GM19467 (cell line): ENCODE measurements around the gene TSPAN9.

Experiments used
- ATAC-seq: cut with Tn5 transposase; IDR thresholded peaks from one replicate; pipeline ENCODE4 v1.9.1; 2021; ENCODE audit warnings: mild to moderate bottlenecking, moderate library complexity; ENCODE audit not compliant: unreplicated experiment

The TSPAN9 gene

DNA sequence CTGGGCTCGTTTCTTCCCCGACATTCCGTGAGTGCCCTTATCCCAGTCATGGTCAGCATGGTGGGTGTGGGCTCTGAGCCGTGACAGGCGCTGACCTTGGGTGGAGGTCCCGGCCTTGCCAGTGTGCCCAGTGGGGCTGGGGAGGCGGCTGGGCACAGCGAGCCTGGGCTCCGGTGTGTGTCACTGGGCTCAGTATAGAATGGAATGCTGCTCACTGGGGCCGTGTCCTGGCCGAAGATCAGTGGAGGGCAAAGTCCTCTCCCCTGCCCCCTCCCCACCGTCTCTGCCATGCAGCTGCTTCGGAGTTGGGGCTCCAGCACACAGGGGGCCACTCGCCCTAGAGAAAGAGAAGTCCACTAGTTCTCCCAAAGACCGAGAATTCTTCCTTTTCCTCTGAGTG is 164.4 kb downstream of the TSPAN9 start:
- no peak for ATAC-seq

DNA sequence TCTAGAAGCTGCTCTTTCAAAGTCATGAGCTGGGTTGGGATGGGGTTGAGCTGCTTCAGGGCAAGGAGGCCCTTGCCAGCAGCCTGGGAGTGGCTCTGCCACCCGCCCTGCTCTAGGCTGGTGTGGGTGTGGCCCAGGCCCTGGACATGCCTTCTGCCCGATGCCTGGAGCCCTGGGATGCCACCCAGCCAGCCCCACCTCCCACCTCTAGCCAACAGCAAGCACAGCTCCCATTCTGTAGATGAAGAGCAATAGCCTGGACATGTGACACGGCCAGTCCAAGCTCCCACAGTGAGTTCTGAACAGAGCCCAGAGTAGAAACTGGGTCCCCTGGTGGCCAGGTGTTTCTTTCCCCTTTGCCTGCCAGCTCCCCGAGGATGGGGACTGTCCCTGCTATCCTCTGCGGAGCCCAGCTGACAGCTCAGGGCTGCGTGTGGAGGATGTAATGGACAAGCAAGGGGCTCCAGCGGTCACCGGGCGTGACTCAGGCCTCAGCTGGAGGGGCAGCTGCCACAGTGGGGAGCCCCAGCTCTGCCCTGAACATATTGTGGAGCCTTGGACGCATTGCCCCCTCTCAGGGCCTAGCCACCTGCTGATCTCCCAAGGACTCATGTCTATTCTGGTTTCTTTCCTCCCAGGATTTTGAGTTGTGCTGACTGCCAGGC is 165.2 kb downstream of the TSPAN9 start:
- ATAC-seq, result no peak

DNA sequence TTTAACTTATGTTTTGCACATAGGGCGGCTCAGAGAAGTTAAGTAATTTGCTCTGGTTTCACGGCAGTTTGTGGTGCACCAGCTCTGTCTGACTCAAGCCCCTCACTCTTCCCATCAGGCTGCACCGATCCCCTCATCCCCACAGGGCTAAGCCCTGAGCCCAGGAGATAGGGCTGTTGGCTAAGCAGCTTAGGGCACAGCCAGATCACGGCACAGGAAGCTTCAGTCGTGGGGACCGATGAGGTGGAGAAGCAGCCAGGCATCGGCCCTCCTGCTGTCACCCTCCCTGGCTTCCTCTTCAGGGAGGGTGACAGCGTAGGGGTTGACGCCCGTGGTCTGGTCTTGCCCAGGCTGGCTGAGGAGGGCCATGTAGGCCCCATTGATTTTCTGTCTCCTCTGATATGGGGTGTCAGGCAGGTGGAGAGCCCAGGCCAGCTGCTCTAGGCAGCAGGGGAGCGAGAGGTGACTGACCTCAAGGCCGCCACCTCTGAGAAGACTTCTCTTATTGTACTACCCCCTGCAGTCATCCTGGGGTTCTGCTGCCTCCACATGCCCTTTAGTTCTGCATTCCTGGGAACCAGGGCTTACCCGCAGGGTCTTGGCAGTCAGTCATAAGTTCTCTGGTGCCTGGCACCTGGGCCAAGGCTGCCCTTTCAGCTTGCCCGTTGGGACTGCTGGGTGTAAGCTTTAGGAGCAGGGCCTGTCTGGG is 166.4 kb downstream of the TSPAN9 start:
- ATAC-seq, result no peak

DNA sequence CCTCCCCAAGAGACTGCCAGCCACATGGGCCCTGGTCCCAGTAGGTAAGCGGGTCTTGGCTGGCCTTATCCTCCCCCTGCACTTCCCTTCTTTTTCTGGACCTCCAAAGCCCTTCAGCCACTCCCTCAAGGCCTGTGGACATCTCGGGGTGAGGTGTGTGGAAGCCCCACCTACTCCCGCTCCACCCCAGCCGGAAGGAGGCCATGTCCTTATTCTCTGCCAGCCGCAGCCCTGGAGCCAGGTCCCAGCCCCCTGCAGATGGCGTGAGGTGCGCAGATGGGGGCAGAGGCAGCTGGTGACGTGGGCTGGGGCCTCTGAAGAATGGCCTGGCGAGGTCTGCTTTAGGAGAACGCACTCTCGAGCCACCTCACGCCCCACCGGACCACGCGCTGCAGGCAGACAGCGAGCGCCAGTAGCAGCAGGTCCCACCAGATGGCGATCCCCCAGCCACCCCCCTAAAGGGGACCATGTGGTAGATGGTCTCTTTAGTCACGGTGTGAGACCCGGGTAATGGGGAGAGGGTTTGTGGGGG is 167.1 kb downstream of the TSPAN9 start:
- ATAC-seq, result no peak

DNA sequence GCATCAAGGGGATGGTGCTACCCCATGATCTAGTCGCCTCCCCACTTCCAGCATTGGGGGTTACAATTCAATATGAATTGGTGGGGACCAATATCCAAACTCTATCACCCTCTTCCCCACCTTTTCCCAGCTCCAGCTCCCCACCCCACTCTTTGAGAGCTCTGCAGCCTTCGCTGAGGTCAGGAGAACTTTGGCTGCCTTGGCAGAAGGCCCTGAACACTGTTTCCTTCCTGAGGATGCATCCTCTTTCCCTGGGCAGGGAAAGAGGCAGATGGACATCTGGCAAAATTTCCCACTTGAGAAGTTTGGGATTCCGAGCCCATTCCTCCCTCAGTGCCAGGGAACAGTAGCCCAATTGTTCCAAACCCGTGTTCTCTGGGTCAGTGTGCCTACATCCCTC is 169.1 kb downstream of the TSPAN9 start:
- no peak for ATAC-seq

DNA sequence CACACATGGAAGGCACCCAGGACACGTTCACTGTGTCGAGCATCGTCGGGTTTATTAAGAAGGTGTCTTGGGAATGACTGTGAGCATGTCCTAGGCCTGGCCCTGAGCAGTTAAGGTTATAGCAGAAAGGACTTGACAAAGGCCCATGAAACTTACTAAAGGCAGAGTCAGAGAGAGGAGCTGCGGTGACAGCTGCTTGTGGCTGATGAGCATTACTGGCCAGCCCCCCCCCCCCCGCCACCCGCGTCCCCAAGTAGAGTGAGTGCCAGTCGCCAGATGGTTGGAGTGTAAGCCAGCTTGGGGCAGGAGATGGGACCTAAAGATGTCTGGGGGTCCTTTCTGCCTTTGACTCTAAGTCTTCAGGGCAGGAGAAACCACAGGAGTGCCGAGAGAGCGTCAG is 169.9 kb downstream of the TSPAN9 start:
- no peak for ATAC-seq

DNA sequence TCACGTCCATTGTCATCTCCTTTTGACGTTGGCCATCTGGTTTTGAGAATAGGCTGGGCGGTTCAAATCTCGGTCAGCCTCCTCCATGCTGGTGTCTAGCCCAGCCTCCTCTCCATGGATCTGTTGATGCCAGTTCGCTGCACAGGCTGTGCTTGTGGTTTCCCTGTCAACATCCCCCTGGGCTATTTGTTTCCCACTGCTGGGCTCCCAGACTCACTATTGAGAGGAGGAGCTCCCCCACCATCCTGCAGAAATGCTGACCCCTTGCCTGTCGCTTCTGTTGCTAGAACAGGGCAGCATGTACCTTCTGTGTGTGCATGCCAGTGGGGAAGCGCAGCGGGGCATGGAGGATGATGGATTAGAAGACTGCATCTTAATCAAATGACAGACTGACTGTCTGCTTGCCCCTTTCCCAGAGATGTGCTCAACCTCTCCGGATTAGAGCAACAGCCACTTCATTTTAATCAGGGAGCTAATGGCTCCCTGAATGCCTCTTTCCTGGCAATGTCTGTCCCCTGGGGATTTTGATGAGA is 170.5 kb downstream of the TSPAN9 start:
- no peak for ATAC-seq

DNA sequence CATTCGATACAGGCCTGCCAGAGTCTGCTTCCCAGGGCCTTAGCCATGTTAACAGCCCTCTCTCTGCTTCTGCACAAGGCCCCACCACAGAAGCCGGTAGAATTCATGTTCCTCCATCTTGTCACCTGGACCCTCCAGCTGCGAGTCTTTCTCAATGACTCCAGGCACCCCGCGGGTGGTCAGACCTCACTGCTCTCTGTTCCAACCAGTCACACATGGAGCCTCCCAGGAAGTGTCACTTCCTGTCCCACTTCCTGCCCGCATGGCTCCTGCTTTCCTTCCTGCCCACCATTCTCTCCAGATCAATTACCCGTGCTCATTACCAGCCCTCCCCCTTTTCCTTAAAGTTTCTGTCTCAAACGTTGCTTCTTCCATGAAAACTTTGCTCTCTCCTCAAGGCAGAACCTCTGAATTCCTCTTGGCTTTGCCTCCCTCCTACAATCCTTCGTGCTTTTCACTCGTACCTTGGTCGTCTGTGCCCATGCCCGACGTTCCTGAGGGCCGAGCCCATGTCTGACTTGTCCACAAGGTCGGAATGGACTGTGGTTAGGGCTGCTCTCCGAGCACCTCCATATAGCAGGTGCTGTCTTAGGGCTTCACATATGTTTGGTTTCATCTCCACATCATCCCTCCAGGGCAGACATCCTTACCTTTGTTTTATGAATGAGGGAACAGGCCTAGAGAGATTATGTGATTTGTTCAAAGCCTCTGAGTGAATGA is 172.1 kb downstream of the TSPAN9 start:
- ATAC-seq, result no peak

DNA sequence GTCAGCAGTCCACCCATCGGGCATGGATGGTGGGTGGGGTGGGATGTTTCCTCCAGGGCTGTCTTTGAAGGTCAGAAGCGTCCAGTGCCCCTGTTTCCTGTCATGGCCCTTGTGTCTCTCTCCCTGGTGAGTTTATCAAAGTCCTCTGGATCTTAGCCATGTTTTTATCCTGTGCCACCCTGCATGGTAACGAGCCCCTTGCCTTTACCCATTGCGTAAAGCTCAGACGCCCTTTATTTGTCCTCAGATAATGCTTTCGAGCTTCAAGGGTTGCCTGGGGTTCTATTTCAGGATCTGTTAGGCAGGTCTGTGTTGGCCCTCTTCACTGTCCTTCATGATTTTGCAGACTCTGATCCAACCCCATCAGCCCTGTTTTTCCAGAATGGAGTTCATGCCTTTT is 172.9 kb downstream of the TSPAN9 start:
- ATAC-seq, result no peak

DNA sequence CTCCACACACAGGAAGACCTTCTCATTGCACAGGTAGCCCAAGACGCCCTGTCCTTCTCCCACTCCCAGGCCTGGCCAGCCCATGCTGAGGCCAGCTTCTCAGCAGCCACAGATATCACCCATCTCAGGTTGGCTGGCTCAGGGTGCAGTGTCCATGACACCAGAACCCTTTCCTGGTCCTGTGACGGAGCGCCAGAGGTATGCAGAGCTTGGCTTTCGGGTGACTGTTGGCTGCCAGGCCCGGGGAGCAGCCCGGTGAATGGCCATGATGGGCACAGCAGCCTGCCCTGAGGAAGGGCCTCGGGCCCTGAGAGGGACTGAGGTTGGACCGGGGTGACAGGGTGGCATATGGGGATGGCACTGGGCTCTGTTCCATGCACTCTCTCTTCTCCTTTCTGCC is 173.4 kb downstream of the TSPAN9 start:
- no peak for ATAC-seq

DNA sequence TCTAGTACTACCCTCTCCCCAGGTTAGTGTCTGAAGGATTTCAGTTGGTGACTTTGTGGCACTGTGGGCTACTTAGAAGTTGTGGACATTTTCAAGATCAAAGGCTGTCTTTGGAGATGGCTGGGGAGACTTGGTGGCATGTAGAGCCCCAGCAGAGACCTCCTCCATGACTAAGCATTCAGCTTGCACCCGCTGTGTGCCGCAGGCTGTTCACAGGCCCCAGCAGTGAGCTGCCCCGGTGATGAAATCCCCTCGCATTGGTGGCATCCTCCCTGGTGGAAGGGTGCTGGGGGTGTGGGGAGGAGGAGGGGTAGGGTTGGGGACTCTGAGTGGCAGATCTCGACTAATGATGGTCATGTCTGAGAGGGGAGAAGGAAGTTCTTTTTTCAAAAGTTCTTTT is 173.9 kb downstream of the TSPAN9 start:
- ATAC-seq, result no peak

DNA sequence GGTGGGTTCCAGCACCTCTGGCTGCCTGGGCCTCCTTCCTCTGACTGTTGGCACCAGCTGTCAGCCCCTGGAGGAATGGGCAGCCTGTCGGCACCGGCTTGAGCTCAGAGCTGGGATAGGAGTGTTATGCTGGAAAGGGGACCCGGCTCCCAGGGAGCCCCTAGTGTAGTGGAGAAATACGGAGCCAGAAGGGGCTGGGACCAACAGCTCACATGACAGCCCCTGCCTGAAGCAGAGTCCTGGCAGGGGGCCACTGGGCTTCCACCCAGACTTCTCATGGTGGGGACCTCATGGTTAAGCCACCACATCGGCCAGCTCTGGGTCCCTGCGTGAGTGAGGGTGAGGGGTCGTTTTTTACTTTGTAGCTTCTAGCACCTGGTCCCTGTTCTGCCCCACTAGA is 174.5 kb downstream of the TSPAN9 start:
- ATAC-seq, result no peak

DNA sequence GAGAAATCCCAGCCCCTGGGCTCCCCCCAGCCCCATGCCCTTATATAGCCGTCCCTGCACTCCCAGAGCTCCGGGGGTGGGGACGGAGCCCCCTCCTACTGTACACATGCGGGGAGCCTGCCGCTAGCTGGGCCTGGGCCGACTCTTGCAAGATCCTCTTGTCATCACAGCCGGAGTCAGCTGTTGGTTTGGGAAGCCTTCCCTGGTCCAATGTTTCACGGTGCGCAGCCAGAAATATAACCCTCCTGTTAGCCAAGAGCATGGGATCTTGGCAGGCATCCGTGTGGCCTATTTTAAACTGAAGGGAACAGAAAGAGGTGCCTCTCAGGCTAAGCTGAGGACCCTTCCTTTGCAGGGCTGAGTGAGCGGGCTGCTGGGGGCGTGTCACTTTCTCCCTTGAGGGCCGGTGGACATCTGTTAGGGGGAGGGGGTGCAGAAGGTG is 175.3 kb downstream of the TSPAN9 start:
- ATAC-seq, result no peak

DNA sequence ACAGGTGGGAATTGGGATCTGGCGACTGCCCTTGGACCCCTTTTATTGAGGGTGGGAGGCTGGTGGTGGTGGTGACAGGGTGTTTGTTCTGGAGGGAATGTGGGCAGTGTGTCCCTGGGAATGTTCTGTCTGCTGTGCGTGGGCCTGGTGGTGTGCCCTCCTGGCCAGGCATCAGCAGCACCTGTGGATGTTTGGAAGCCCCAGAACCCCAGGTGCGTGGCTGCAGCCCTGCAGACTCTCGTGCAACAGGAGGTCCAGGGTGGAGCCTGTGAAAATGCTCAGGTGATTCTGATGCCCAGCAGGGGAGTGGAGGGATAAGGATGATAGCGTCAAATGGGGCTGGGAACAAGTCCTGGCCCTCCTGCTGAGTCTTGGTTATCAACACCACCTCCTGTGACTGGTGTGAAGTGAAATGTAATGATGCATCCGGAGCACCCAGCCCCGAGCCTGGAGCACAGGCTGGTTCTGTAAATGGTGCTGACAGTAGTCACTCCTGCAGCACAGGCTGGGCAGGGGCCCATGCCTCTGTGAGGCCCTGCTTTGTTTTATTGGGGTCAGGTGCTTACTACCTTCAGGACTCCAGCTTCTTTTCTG is 176.6 kb downstream of the TSPAN9 start:
- no peak for ATAC-seq

DNA sequence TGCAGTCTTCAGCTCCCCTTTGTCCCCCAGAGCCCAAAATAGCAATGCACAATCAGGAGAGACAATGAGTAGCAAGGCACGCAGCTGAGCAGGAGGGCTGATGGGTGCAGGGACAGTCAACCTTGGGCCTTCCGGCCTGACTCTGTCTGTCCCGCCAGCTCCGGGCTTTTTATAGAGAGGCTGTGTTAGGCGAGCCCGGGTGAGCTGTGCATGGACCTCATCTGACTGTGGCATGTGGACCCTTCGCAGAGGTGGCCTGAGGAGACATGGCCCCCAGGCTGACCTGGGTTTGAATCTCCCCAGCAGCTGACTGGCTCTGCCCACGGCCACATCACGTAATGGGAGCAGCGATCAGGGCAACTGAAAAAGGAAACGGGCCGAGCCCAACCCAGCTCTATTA is 177.9 kb downstream of the TSPAN9 start:
- ATAC-seq, result no peak

DNA sequence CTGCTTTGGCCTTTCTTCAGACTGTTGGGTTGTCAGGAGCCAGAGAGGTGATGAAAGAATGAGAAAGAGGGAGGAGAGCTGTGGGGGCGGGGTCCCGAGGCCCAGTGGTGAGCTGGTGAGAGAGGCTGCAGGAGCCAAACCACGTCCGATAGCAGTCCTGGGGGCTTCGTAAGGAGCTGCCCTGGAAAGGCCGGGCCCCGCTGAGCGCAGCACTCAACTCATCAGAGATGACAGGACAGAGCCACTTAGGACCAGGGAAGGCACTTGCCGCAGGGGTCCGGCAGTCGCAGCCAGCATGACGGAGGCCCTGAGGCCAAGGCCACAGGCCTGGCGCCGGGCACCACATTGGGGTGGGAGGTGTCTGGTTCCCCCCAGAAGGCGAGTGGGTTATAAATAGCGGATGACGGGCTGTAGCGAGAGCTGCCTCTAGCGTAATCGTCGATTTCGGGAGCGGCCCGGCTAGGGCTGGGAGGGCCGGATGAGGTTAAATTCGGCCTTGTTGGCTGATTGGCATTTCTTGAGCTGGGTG is 179.0 kb downstream of the TSPAN9 start:
- ATAC-seq, result no peak

DNA sequence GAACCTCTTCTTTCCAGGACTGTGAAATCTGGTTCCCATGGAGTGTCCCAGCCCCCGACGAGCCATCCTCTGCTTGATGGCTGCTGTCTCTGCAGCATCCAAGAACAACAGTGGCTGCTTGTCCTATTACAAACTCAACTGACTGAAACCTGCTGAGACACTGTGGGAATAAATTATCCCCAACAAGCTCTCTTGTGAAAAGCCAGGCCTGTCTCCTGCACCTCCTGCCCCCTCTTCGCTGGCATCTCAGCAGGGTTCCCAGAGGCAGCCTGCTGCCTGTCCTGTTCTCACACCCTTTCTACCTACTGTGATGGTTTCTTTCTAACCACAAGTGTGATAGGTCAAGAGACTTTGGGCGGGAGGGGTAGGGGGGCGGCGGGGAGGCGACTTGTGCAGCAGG is 180.2 kb downstream of the TSPAN9 start:
- ATAC-seq, result no peak

DNA sequence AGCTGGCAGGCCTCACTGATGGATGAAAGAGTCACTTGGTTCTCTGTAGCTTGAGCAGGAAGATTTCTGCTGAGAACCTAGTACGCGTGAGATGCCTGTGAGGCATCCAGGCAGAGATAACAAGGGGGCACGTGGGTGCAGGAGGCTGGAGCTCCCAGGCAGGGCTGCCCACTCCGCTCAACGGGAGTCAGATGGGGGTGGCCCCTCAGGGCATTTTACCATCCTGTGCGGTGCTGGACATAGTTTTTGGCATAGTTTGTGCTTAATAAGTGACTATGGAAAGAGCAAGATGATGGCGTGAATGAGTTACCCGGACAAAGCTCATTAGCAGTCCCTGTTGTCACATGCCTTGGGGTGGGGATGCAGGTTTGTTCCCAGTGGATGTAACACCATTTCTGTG is 182.8 kb downstream of the TSPAN9 start:
- ATAC-seq, result no peak

DNA sequence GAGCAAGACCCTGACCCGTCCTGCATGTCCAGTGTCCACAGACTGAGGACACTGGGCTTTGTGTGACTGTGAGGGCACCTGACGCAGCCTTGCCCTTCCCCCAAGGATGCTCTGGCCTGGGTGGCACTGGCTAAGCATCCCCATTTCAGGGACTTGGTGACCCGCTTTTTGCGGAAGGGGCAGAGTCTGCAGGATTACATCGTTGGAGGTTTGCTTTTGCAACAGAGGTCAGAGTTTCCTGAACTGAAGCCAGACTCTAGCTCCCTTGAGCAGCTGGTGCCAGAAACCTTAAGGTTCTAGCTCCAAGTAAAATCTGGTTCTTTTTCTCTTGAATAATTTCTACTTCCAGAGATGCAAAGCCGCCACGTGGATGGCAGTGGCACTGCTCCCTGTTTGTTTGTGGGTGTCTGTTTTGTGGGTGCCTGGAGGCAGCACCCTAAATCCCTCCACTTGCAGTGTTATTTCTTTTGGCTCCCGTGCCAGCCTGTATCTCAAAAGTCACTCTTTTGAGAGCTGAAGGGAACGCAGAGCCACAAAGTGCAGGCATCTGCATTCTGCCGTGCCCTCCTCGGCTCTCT is 184.7 kb downstream of the TSPAN9 start:
- no peak for ATAC-seq

DNA sequence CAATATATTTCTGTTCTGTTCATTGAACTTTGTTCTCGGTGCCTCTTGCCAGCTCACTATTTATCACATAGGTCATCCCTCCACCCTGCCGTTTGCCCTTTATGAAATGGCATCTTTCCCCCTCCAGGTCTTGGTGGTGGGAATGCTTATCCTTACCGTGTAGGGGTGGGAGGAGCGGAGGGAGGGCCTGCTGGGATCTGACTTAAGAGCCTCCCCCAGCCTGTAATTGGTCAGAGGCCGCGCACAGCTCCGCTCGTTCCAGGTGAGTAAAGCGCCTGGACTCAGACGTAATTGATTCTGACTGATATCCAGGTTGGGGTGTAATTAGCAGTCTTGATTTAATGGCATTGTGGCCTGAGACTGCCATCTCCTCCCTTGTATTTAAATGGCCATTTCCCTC is 185.3 kb downstream of the TSPAN9 start:
- ATAC-seq, result no peak

DNA sequence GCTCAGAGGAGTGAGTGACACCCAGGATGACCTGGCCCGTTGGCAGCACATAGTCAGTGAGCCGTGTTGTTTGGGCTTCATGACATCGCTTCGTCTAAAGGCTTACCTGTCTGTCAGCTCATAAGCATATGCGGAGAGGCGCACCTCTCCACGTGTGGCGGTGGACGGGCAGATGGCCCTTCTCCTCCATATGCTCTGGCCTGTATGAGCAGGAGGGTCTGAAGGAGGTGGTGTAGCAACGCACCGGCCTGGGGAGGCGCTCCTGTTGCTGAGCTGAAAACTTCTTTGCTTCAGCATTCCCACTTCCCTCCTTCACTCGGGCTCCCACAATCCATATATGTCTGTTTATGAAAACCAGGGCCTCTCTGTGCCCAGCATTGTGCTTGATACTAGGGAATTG is 186.1 kb downstream of the TSPAN9 start:
- no peak for ATAC-seq
